Activated CD4-positive, CD25-positive, alpha-beta regulatory T cell treated with anti-CD3 and anti-CD28 coated beads, Interleukin-2, amount 50 U/mL, for 24 hours (primary cell): ENCODE results near the gene P2RX6.
"Not testable (repeated sequence)": the region's sequence is repeated elsewhere in the genome, so short reads cannot be mapped to it uniquely, and the experiment has no call there.

Experiments used
- ATAC-seq, 2 donors: fragments of 150-1000 bp; cut with Tn5 transposase; one replicate each; pipeline ENCODE4 v1.10.0; 2021; ENCODE audit warnings: mild to moderate bottlenecking in 1 of 2, moderate library complexity in 1 of 2

Gene P2RX6

GRCh38 chr22:21033895-21034294 is 18.9 kb downstream of the P2RX6 start:
- peak in 1 of 2 donors; percentile 36 for ATAC-seq

- ATAC-seq = no peak
Measured at GRCh38 chr22:21034989-21035388, 20.0 kb downstream of the P2RX6 start.

- no peak for ATAC-seq
Measured at GRCh38 chr22:21038405-21038804, 23.4 kb downstream of the P2RX6 start.

GRCh38 chr22:21039158-21039557 is 24.2 kb downstream of the P2RX6 start:
- ATAC-seq = not testable (repeated sequence)

- ATAC-seq = no peak
Measured at GRCh38 chr22:21041937-21042336, 27.0 kb downstream of the P2RX6 start.

- ATAC-seq = no peak
Measured at GRCh38 chr22:21042978-21043859, 28.3 kb downstream of the P2RX6 start.

- no peak for ATAC-seq
Measured at GRCh38 chr22:21043860-21044535, 29.0 kb downstream of the P2RX6 start.

GRCh38 chr22:21044931-21045584 is 30.1 kb downstream of the P2RX6 start:
- no peak for ATAC-seq

GRCh38 chr22:21045585-21046294 is 30.8 kb downstream of the P2RX6 start, which contains the start of gene LRRC74B:
Gene LRRC74B, plus strand, starts transcription at chr22:21045946. Its CDS starts 41 bp downstream, at chr22:21045987.
- peak; percentile 95 to 96 for ATAC-seq

- no peak for ATAC-seq
Measured at GRCh38 chr22:21047035-21047661, 32.2 kb downstream of the P2RX6 start.

GRCh38 chr22:21047730-21048129 is 32.8 kb downstream of the P2RX6 start:
- ATAC-seq = no peak

GRCh38 chr22:21048448-21048847 is 33.5 kb downstream of the P2RX6 start:
- ATAC-seq = not testable (repeated sequence)

GRCh38 chr22:21048965-21049364 is 34.0 kb downstream of the P2RX6 start:
- not testable (repeated sequence) for ATAC-seq

GRCh38 chr22:21051145-21051830 is 36.3 kb downstream of the P2RX6 start:
- ATAC-seq = no peak

GRCh38 chr22:21051831-21052400 is 37.0 kb downstream of the P2RX6 start:
- ATAC-seq = no peak

GRCh38 chr22:21052715-21053459 is 37.9 kb downstream of the P2RX6 start:
- ATAC-seq = no peak

GRCh38 chr22:21054046-21054713 is 39.2 kb downstream of the P2RX6 start:
- no peak for ATAC-seq

GRCh38 chr22:21054714-21055563 is 40.0 kb downstream of the P2RX6 start:
- ATAC-seq = no peak

GRCh38 chr22:21055564-21055834 is 40.5 kb downstream of the P2RX6 start:
- ATAC-seq = no peak
